Raji (cell line): ENCODE data around the gene MFRP.

Experiments
- POLR2A ChIP-seq: IDR thresholded peaks from 2 replicates; pipeline ENCODE4 v1.6.1; 2011; ENCODE audit warnings: low read depth, low read length, control low read depth; ENCODE audit not compliant: insufficient read depth

The MFRP gene

DNA sequence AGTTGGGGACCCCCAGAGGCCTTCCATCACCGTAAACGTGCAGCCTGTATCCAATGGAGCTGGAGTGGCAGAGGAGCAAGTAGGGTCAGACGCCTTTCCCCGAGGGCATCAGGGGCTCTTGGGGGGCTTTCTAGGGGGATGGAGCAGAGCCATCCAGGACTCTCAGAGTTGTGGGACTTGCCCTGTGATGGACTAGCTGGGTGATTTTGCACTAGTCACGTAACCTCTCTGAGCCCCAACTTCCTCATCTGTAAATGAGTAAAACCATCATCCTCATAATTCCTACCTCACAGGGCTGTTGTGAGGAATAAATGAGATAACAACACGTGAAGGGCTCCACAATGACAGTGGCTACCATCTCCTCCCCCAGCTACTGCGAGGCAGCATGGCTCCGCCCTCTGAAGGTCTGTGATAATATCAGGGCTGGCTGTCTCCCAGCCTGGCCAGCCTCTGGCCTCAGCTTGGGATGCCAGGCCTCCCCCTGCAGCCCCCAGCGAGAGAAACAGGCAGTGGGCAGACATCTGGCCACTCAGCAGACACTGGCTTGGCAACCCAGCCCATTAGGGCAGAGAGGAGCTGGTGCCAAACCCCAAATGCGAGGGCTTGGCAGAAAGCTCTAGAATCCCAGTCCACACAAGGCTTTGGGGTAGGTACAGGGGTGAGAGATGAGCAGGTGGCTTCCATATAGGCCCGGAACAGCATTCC is 28.3 kb upstream of the MFRP start:
- TF ChIP-seq POLR2A, result no peak

DNA sequence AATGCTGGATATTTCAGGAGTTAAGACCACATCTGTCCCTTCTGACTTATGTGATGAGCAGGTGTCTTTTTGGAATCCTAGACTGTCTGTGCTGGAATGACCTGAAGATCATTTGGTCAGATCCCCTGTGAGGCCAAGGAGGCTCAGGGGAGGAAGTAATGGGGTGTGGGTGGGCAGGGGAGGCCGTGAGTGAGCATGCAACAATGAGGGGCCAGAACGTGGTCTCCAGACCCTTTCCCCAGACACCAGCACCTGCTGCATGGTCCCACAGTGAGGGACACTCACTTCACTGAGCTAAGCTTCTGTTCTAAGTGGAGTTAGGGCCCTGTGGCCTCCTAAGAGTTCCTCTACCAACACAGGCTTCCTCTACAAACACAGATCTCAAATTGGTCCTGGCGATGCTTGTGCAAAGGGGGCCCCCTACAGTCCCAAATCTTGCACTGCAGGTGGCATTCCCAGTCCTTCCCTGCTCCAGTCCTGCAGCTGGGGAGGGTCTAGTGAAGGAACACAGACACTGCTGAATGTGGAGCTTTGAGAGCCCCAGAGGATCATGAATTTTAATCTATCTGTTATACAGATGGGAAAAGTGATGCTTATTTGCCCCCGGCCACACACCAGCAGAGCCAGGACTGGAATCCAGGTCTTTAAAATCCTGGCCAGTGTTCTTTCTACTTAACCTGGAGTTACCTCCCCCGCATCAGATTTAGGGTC is 27.6 kb upstream of the MFRP start:
- no peak for TF ChIP-seq POLR2A

DNA sequence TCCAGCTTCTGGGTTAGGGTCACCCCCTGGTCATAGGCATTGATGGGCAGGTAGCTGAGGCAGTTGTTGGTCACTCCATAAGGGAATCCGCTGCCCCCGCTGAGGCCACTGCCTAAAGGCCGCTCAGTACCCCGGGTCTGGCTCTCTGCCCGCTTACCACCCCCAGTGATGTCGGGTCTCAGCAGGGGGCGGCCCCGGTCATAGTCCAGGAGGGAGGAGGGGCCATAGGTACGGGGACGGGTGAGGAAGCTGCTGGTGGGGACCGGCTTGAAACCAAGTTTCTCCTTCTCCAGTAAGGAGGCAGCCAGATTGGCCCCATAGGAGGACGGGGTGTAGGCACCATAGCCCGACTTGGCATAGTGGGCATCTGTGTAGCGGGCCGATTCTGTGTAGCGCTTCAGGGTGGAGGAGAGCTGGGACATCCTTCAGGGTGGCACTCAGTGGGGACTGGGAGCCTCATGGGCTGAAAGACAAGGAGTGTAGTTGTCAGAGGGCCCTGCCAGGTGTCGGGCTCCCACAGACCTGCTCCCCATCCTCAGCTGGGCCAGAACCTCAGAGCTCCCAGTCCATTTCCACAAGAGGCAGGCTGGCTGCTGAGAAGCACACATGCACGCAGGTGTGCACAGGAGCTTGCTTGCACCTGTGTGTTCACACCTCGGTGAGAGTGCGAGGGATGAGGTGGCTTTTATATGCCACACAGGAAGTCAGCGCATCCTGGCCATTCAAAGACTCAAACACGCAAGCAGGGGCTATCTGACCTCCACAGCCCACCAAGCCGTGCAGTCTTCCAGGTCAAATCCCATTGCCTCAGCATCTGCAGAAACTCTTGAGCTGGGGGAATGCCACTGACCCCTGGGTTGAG is 26.8 kb upstream of the MFRP start:
- TF ChIP-seq POLR2A, result no peak

DNA sequence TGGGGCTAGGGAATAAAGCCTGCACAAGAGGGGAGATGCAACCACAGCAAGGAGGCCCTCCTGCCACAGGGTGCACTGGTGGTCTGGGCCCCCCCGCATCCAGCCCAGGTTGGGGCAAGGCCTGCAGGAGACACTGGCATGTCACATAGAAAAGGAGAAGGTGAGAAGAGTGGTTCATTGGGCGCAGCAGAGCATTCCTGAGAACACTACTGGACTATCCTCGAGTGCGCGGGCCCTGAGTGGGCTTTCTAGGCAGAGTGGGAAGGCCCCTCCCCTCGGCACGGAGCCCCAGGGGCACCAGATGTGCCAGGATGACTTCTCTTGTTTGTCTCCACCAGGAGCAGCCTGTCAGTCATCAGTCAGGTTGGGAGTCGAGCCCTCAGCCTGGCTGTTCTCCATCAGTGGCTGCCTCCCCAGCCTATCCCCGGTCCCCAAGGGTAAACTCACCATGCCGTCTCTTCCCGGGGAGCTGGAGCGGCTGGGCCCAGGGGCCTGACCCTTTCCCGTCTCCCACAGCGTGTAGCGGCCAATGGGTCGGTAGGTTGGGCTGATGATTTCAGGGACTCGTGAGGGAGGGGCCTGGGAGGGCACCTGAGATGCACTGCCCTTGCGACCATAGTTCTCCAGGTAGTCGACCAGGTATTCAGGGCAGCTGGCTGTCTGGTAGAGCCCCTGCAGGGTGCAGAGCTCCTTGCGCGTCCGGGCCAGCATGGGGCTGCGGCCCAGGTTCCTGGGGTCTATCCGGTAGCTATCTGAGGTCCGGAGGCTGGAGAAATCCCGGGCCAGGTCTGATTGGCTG is 26.0 kb upstream of the MFRP start:
- TF ChIP-seq POLR2A, result no peak

DNA sequence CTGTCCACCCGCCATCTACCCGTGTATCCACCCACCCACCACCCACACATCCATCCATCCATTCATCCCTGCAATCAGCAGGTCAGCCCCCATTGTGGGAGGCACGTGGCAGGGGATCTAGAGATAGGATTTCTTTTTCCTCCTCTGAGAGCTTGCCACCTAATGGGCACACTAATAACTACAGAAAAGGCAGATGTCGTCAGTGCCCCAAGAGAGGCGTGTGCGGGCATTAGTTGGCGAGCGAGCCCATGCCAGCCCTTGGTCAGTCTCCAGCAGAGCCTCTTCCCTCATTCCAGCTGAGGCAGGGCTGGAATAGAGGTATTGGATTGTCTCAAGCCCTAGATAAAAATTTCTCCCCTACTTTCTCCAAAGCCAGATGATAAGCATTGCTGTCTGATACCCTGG is 25.3 kb upstream of the MFRP start:
- no peak for TF ChIP-seq POLR2A

DNA sequence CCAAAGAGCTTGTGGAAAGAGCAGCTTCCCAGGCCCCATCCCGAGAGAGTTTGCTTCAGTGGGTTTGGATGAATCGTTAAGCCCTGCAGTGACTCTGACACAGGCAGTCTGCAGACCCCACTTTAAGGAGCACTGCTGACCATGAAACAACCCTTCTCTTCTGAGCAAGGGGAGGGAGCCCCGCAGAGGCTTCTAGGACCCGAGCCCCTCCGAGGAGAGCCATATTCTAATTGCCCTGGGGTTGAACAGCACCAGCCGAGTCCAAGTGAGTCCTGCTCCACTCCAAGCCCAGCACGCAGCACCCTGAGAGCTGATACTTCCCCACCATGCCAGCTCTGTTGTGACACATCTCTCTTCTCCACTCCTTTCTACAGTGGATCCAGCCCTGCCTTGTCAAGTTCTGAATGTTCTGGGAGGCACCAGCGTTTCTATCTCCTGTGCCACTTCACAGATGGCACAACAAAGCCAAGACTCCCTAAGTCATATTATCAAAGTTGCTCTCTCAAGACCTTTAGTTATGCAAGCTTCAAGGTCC is 24.6 kb upstream of the MFRP start:
- no peak for TF ChIP-seq POLR2A

DNA sequence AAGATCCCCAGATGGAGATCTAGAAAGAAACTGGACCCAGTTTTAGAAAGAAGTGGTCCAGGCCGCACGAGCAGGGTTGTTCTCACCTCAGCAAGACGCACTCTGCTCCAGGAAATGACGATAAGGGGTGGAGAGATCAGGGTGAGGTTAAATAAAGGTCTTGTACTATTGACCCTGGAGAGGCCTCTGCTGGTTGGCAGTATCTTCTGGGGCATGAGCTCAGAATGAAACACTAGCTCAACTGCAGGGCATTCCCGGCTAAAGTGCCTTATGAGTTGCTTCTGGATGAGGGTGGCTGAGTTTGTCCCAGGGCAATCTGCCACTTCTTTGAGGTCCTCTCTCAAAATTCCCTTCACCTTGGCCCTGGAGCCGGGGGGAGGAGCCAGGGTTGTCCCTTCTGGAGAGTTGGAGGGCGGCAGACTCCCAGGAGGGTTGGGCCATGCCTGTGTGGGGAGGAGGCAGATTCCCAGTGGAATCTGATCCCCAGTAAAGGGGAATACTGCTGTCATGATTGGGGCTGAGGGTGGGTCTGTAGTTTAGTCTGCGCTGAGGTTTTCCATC is 24.1 kb upstream of the MFRP start:
- TF ChIP-seq POLR2A, result peak; percentile 40; the same call in 1 of the 2 replicates

DNA sequence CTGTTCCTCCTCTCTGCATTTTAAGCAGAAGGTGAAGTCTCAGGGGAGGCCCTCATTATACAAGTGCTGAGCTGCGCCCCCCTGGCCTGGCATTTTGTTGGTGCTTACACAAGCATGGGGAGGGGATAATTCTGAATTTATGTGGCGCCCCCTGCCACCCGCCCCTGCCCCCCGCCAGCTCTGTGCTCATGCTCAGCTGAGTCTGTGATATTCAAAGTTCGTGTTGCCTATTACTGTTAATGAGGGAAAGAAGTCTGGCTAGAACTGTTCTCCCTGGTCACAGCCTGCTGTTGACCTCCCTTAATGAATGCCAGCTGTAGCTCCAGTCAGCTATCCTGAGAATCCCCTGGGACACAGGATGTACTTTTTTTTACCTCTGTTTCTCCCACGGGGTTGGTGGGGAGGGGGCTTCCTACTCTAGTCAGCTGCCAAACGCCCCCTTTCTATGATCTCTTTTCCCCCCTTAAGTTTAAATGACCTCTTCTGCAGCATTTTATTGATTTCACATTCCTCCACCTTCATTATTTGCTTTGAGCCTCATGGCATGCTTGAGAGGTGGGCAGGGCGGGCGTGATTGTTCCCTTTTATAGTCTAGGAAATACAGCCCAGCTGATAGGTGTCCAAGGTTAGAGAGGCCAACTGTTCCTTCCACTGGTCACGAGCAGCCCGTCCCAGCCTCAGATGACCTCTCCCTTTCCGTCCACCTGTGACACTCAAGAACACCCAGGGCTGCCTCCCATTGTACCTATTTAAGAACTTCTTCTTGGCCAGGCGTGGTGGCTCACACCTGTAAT is 22.8 kb upstream of the MFRP start:
- no peak for TF ChIP-seq POLR2A

DNA sequence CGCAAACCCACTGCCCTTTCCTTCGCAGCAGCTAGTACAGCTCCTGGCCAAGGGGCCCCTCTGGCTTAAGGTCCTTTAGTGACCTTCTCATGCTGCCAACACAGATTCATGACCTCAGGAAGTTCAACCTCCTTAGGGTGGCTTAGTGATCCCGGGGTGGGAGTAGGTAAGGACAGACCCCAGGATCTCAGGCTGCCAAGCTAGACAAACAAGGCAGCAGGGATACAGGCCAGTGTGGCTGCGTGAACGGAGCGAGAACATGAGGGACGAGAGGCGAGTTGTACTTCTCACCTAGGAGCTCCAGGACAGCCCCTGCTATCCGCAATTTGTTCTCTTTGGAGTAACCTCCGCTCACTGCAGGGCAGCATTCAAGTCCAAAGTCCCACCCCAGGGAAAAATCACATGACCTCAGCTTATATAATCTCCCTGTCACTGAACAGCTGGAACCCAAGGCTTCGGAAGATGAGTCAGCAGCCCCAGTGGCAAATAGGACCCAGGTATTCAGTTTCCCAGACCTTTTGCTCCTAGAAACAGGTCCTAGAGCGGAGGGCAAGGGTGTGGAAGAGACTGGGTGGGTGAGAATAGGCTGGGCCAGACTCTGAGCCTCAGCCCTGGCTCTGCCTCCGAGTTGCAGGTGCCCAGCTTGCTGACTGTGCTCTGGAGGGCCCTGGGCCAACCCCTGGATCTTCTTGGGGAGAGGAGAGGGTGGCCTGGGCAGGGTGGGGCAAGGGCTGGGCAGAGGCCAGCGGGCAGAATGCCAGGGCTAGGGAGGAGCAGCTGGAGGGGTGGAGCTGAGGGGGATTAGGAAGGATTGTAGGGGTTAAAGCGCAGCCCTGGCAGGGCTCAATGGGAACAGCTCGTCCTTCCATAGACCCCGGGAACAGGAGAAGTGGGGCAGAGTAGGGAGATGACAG is 21.9 kb upstream of the MFRP start:
- no peak for TF ChIP-seq POLR2A

DNA sequence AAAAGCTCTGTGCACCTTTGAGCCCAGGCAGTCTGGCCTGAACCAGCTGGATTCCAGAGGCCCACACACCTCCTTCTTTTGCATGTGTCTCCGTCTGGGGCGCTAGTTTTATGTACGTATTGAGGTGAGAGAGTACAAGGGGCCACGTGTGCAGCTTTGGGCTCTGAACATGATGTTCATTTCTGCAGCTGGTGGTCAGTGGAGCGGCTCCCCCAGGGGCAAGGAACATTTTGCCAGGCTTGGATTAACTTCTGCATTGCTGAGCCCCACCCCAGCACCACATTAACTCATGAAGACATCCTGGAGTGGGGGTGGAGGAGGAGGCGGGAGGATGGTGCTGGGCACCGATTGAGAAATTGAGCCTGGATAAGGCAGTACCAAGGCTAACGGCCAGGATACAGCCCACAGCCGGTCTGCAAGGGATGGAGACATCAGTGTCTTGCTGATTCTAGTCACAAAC is 21.2 kb upstream of the MFRP start:
- no peak for TF ChIP-seq POLR2A

DNA sequence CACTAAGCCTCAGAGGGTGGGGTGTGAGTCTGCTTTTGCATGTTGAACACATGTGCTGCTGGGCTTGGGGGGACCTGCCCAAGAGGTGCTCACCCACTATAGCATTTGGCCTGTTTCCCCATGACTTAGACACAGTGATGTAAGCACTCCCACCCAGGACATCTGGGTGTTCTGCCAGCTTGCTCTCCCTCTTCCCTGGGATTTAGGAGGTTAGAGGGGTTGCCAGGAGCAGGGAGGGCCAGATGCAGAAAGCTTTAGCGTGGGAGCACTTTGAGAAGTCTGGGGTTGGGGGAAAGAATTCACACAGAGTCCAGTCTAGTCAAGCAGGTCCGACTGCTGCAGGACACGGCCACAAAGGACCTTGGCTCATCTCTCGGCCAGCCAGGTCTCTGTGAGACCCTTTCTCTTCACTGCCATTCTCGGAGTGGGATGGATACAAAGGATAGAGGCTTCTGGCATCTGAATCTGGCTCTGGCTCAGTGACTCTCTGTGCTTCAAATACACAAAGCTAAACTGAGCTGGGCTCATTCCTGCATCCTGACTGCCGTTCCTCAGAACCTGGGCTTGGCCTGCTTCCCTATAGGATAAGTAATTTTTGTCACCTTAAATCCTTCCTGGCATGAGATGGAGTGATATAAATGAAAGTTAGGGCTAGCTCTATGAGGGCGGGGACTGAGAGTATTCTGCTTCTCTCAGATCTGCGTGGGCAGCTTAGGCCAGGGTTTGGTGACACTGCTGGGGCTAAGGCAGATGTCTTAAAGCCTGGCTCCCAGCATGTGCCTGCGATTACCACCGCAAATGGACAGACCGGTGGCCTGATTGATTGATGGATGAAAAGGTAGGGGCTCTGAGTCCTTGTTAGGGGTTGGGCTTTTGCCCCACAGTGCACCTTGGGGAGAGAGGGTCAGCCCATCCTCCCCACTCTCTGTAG is 20.4 kb upstream of the MFRP start:
- TF ChIP-seq POLR2A, result no peak
